Measurements from ENCODE around the gene NAP1L1. TPM values are rescaled to one million over a fixed set of nuclear protein-coding genes. Genes with fewer than 3 reads are reported as not detected.

Gene NAP1L1
- total RNA-seq, 1 experiment from 2014 or later: 837 TPM

GRCh38 chr12:76084863-76085519 lies 506 bp upstream of the NAP1L1 start:
- Histone ChIP-seq H3K27ac (ENCODE audit: low read depth, low read length, poor library complexity, severe bottlenecking) (peak overlapping the region; percentile 98), H3K9me3 (ENCODE audit: low read depth, low read length, poor library complexity, severe bottlenecking) (no peaks in the 10 kb centered on the region), H3K4me3 (ENCODE audit: low read depth, low read length, poor library complexity, severe bottlenecking) (peak overlapping the region; percentile 95), H3K36me3 (ENCODE audit: insufficient read depth, low read length, poor library complexity, severe bottlenecking) (peaks cover 12% of the 10 kb centered on the region), H3K27me3 (replicated peaks; ENCODE audit: insufficient read depth, low read depth, low read length, poor library complexity) (no peaks in the 10 kb centered on the region), H3K4me1 (ENCODE audit: insufficient read depth, low read length, poor library complexity, severe bottlenecking) (peaks cover 23% of the 10 kb centered on the region)
- intact Hi-C loops (cut with micrococcal nuclease; ENCODE audit: unreplicated experiment): loop anchor here (10.0 kb wide), 3 partner anchors 260 to 470 kb away; partner anchors contain the start of genes BBS10 and OSBPL8
- POLR2A ChIA-PET (ENCODE audit: low non-redundant PET): interaction anchor here (0.6 kb wide), 1 partner anchor 325 kb away, joined by 3 read pairs; no protein-coding TSS in a partner anchor
- no peak for TF ChIP-seq EZH2 (IDR thresholded peaks at IDR 0.05; ENCODE audit: borderline replicate concordance, low read depth, low read length, poor library complexity, severe bottlenecking)
- TF ChIP-seq CTCF (conservative IDR thresholded peaks at IDR 0.05; ENCODE audit: low read depth, low read length): peak; percentile 44
- BruUV-seq (replicated peaks): no TSS peak
- no peak for DNase-seq (ENCODE audit: low spot score)
- CTCF ChIA-PET: no interaction called here

- Histone ChIP-seq H3K27ac (ENCODE audit: low read depth, low read length, poor library complexity, severe bottlenecking) (peak overlapping the region; percentile 98), H3K36me3 (ENCODE audit: insufficient read depth, low read length, poor library complexity, severe bottlenecking) (peaks cover 27% of the 10 kb centered on the region), H3K4me1 (ENCODE audit: insufficient read depth, low read length, poor library complexity, severe bottlenecking) (peaks cover 23% of the 10 kb centered on the region), H3K9me3 (ENCODE audit: low read depth, low read length, poor library complexity, severe bottlenecking) (peaks cover 12% of the 10 kb centered on the region), H3K27me3 (replicated peaks; ENCODE audit: insufficient read depth, low read depth, low read length, poor library complexity) (no peaks in the 10 kb centered on the region), H3K4me3 (ENCODE audit: low read depth, low read length, poor library complexity, severe bottlenecking) (peak overlapping the region; percentile 95)
- intact Hi-C loops (cut with micrococcal nuclease; ENCODE audit: unreplicated experiment): loop anchor here (10.0 kb wide), 3 partner anchors 261 to 471 kb away; partner anchors contain the start of genes BBS10 and OSBPL8
- ChIA-PET POLR2A (ENCODE audit: low non-redundant PET) (no interaction called here), CTCF (interaction anchor here (0.9 kb wide), 1 partner anchor 264 kb away, joined by 3 read pairs; no protein-coding TSS in a partner anchor)
- BruUV-seq (replicated peaks): no TSS peak
- no peak for TF ChIP-seq EZH2 (IDR thresholded peaks at IDR 0.05; ENCODE audit: borderline replicate concordance, low read depth, low read length, poor library complexity, severe bottlenecking)
- TF ChIP-seq CTCF (conservative IDR thresholded peaks at IDR 0.05; ENCODE audit: low read depth, low read length): no peak
- no peak for DNase-seq (ENCODE audit: low spot score)
These were observed 1.1 kb downstream of the NAP1L1 start for GRCh38 chr12:76083246-76083903.

GRCh38 chr12:76081909-76082308 lies 2.6 kb downstream of the NAP1L1 start:
- H3K27ac ChIP-seq (ENCODE audit: low read depth, low read length, poor library complexity, severe bottlenecking): no peak overlapping the region
- no peak for TF ChIP-seq CTCF (conservative IDR thresholded peaks at IDR 0.05; ENCODE audit: low read depth, low read length)
- no peak for TF ChIP-seq EZH2 (IDR thresholded peaks at IDR 0.05; ENCODE audit: borderline replicate concordance, low read depth, low read length, poor library complexity, severe bottlenecking)
- H3K36me3 ChIP-seq (ENCODE audit: insufficient read depth, low read length, poor library complexity, severe bottlenecking): peaks cover 31% of the 10 kb centered on the region
- DNase-seq (ENCODE audit: low spot score): no peak
- H3K27me3 ChIP-seq (replicated peaks; ENCODE audit: insufficient read depth, low read depth, low read length, poor library complexity): no peaks in the 10 kb centered on the region
- intact Hi-C loops (cut with micrococcal nuclease; ENCODE audit: unreplicated experiment): loop anchor here (10.0 kb wide), 3 partner anchors 263 to 473 kb away; partner anchors contain the start of genes BBS10 and OSBPL8
- ChIA-PET POLR2A (ENCODE audit: low non-redundant PET) (no interaction called here), CTCF (interaction anchor here (0.5 kb wide), 1 partner anchor 29 kb away, joined by 4 read pairs; no protein-coding TSS in a partner anchor)
- peaks cover 23% of the 10 kb centered on the region for H3K4me1 ChIP-seq (ENCODE audit: insufficient read depth, low read length, poor library complexity, severe bottlenecking)
- BruUV-seq (replicated peaks): no TSS peak
- peaks cover 16% of the 10 kb centered on the region for H3K9me3 ChIP-seq (ENCODE audit: low read depth, low read length, poor library complexity, severe bottlenecking)
- H3K4me3 ChIP-seq (ENCODE audit: low read depth, low read length, poor library complexity, severe bottlenecking): peak overlapping the region; percentile 95

Data from A673 (cell line).